Astrocyte (in vitro differentiated cells and primary cell): ENCODE results near the gene FTCD. TPM values are rescaled to one million over a fixed set of nuclear protein-coding genes. Genes with fewer than 3 reads are reported as not detected.

Experiments used
- DNase-seq: peaks from one replicate; pipeline ENCODE4 v3.0.0-alpha.2; 2010; ENCODE audit warnings: low read depth
- FAIRE-seq: peaks from 2 replicates; lab custom pipeline; 2011; peaks lifted over from hg19 to GRCh38; lab: Jason Lieb, UNC
- H2AFZ ChIP-seq: 2 replicates; pipeline ENCODE4 v1.6.0; 2012; ENCODE audit warnings: low read depth, low read length, inconsistent platforms
- H3K27ac ChIP-seq: 2 replicates; pipeline ENCODE4 v1.5.1; 2011; ENCODE audit warnings: low read depth, low read length, inconsistent platforms
- H3K27me3 ChIP-seq: 2 replicates; pipeline ENCODE4 v1.6.0; 2011; ENCODE audit warnings: low read length, inconsistent platforms; ENCODE audit not compliant: insufficient read depth
- H3K36me3 ChIP-seq: 2 replicates; pipeline ENCODE4 v1.5.1; 2011; ENCODE audit warnings: low read length, inconsistent platforms; ENCODE audit not compliant: insufficient read depth
- H3K4me1 ChIP-seq: 2 replicates; pipeline ENCODE4 v1.5.1; 2011; ENCODE audit warnings: low read length, inconsistent platforms; ENCODE audit not compliant: insufficient read depth
- H3K4me2 ChIP-seq: 2 replicates; pipeline ENCODE4 v1.6.0; 2012; ENCODE audit warnings: low read length, inconsistent platforms
- H3K4me3 ChIP-seq: 2 replicates; pipeline ENCODE4 v1.5.1; 2011; ENCODE audit warnings: low read depth, mild to moderate bottlenecking, low read length, inconsistent platforms; ENCODE audit not compliant: insufficient read depth
- H3K79me2 ChIP-seq: 2 replicates; pipeline ENCODE4 v1.6.0; 2012; ENCODE audit warnings: mild to moderate bottlenecking, low read length, inconsistent platforms; ENCODE audit not compliant: insufficient read depth
- H3K9ac ChIP-seq: 2 replicates; pipeline ENCODE4 v1.6.0; 2012; ENCODE audit warnings: mild to moderate bottlenecking, low read length, inconsistent platforms
- H3K9me3 ChIP-seq: 2 replicates; pipeline ENCODE4 v1.5.1; 2012; ENCODE audit warnings: low read depth, mild to moderate bottlenecking, low read length, inconsistent platforms; ENCODE audit not compliant: insufficient read depth
- H4K20me1 ChIP-seq: 2 replicates; pipeline ENCODE4 v1.6.0; 2012; ENCODE audit warnings: low read length, inconsistent platforms; ENCODE audit not compliant: insufficient read depth
- H3K27ac Mint-ChIP-seq: one replicate; pipeline ENCODE4 v1.8.0; 2021; ENCODE audit warnings: mild to moderate bottlenecking, mixed read lengths; ENCODE audit not compliant: unreplicated experiment
- H3K27me3 Mint-ChIP-seq: one replicate; pipeline ENCODE4 v1.8.0; 2021; ENCODE audit warnings: low read depth, mixed read lengths; ENCODE audit not compliant: unreplicated experiment
- H3K36me3 Mint-ChIP-seq: one replicate; pipeline ENCODE4 v1.8.0; 2021; ENCODE audit warnings: low read depth, mixed read lengths; ENCODE audit not compliant: unreplicated experiment
- H3K4me1 Mint-ChIP-seq: one replicate; pipeline ENCODE4 v1.8.0; 2021; ENCODE audit warnings: low read depth, mixed read lengths; ENCODE audit not compliant: unreplicated experiment
- H3K4me3 Mint-ChIP-seq: one replicate; pipeline ENCODE4 v1.8.0; 2021; ENCODE audit warnings: mild to moderate bottlenecking, moderate library complexity, mixed read lengths; ENCODE audit not compliant: unreplicated experiment
- H3K9me3 Mint-ChIP-seq: one replicate; pipeline ENCODE4 v1.8.0; 2021; ENCODE audit warnings: mild to moderate bottlenecking, mixed read lengths; ENCODE audit not compliant: unreplicated experiment
- EZH2 ChIP-seq: IDR thresholded peaks from 2 replicates; pipeline ENCODE4 v1.6.1; 2012; ENCODE audit warnings: mild to moderate bottlenecking, low read length, inconsistent platforms; ENCODE audit not compliant: insufficient read depth
- total RNA-seq: library from RNA; stranded (reverse); gene quantifications from 2 replicates; pipeline ENCODE4 v1.2.1, GENCODE V29; 2021
- TF ChIP-seq, protein P1 (sequence below): IDR thresholded peaks from 2 replicates; pipeline ENCODE4 v1.5.1; 2011; ENCODE audit warnings: low read depth, mild to moderate bottlenecking, inconsistent platforms, low read length, moderate library complexity; ENCODE audit not compliant: insufficient read depth

The FTCD gene
- total RNA-seq, 1 donor from 2014 or later, result 1.9 TPM

DNA sequence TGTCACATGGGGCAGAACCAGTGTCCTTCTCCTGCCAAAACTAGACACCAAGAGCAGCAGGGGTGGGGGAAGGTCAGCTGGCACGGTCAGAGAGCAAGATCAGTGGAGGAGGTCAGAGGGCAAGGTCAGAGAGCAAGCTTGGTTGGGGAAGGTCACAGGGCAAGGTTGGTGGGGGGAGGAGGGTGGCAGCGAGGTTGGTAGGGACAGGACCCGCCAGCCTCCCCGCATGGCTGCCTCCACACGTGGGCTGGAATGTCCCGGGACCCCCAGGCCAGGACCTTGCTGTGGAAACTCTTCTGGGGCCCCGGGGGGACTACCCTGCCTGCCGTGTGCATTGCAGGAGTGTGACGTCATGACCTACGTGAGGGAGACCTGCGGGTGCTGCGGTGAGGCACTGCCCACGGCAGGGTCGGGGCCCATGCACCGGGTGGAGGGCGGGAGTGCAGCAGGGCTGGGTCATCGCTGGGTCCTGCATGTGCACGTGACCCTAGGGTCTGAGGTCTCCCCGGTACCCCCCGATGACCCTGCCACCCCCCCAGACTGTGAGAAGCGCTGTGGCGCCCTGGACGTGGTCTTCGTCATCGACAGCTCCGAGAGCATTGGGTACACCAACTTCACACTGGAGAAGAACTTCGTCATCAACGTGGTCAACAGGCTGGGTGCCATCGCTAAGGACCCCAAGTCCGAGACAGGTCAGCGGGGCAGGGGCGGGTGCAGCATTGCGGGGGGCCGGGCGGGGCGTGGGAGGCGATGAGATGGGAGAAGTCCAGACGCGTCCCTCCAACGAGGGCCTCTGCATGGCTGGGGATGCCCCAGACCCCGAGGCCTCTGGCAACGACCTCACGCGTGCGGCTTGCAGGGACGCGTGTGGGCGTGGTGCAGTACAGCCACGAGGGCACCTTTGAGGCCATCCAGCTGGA lies 30.2 kb downstream of the FTCD start:
- H3K4me1 ChIP-seq, result peaks cover 26% of the 10 kb centered on the region
- no peaks in the 10 kb centered on the region for H3K9me3 Mint-ChIP-seq
- no peak overlapping the region for H3K27ac ChIP-seq
- no peaks in the 10 kb centered on the region for H3K9me3 ChIP-seq
- H3K36me3 Mint-ChIP-seq, result peaks cover 8% of the 10 kb centered on the region
- FAIRE-seq, result no peak
- no peak overlapping the region for H3K27ac Mint-ChIP-seq
- H3K79me2 ChIP-seq, result peaks cover 30% of the 10 kb centered on the region
- TF ChIP-seq EZH2, result no peak
- TF ChIP-seq, protein P1, sequence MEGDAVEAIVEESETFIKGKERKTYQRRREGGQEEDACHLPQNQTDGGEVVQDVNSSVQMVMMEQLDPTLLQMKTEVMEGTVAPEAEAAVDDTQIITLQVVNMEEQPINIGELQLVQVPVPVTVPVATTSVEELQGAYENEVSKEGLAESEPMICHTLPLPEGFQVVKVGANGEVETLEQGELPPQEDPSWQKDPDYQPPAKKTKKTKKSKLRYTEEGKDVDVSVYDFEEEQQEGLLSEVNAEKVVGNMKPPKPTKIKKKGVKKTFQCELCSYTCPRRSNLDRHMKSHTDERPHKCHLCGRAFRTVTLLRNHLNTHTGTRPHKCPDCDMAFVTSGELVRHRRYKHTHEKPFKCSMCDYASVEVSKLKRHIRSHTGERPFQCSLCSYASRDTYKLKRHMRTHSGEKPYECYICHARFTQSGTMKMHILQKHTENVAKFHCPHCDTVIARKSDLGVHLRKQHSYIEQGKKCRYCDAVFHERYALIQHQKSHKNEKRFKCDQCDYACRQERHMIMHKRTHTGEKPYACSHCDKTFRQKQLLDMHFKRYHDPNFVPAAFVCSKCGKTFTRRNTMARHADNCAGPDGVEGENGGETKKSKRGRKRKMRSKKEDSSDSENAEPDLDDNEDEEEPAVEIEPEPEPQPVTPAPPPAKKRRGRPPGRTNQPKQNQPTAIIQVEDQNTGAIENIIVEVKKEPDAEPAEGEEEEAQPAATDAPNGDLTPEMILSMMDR, result no peak
- no peak overlapping the region for H2AFZ ChIP-seq
- H3K36me3 ChIP-seq, result peaks cover 31% of the 10 kb centered on the region
- H3K4me2 ChIP-seq, result no peak overlapping the region
- no peak overlapping the region for H3K9ac ChIP-seq
- no peaks in the 10 kb centered on the region for H3K27me3 Mint-ChIP-seq
- no peak overlapping the region for H3K4me3 ChIP-seq
- peaks cover 4% of the 10 kb centered on the region for H3K4me1 Mint-ChIP-seq
- peaks cover 89% of the 10 kb centered on the region for H4K20me1 ChIP-seq
- no peaks in the 10 kb centered on the region for H3K27me3 ChIP-seq
- no peak overlapping the region for H3K4me3 Mint-ChIP-seq
- no peak for DNase-seq

DNA sequence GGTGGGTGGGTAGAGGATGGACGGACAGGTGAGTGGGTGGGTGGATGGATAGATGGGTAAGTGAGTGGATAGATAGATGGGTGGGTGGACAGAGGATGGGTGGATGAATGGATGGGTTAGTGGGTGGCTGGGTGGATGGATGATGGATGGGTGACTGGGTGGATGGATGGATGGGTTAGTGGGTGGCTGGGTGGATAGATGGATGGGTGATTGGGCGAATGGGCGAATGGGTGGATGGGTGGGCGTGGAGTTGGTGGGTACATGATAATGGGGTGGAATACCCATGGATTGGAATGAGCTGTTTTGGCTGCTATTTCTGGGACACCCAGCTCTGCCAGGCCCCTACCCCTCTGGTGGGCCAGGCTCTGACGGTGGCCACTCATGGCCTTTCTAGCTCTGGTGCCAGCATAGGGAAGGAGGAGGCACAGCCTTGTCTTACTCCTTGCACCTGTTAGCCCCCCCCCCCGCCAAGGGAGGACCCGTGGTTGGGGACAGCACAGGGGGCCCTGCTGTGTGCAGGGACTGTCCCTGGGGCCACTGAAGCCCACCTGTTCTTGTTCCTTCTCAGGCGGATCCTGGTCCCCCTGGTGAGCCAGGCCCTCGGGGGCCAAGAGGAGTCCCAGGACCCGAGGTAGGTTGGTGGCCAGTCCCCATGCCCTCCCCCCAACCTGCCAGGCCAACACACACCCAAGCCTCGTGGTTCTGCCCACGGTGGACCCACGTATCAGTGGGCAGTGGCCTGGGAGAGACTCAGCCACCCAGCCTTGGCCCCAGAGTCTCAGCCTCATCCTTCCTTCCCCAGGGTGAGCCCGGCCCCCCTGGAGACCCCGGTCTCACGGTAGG lies 31.1 kb downstream of the FTCD start:
- Histone ChIP-seq H2AFZ (no peak overlapping the region), H3K36me3 (peaks cover 33% of the 10 kb centered on the region), H3K4me3 (no peak overlapping the region), H3K4me2 (no peak overlapping the region), H3K4me1 (peaks cover 26% of the 10 kb centered on the region), H3K27ac (no peak overlapping the region), H3K9ac (no peak overlapping the region), H3K9me3 (no peaks in the 10 kb centered on the region), H3K27me3 (no peaks in the 10 kb centered on the region), H3K79me2 (peaks cover 30% of the 10 kb centered on the region), H4K20me1 (peaks cover 89% of the 10 kb centered on the region)
- Mint-ChIP-seq H3K9me3 (no peaks in the 10 kb centered on the region), H3K4me1 (peaks cover 4% of the 10 kb centered on the region), H3K4me3 (no peak overlapping the region), H3K27ac (no peak overlapping the region), H3K27me3 (no peaks in the 10 kb centered on the region), H3K36me3 (peaks cover 8% of the 10 kb centered on the region)
- FAIRE-seq (no peak), DNase-seq (no peak)
- TF ChIP-seq, protein P1, result no peak
- no peak for TF ChIP-seq EZH2
